ENCODE measurements around the gene UTS2R.

DNA sequence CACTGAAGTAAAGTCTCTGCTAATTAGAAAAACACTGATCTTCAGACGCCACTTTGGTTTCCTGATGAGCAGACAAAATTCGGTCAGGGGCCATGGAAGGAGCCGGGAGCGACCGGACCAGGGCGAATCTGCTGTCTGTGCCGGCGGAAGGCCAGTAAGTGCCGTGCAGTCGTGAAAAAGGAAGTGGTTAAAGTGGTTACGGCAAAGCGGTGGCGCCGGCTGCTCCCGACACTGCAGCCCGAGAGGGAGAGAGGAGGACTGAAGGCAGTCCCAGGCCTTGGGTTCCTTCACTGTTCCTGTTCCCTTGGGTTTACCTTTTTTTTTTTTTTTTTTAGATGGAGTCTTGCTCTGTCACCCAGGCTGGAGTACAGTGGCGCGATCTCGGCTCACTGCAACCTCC lies 29.3 kb downstream of the UTS2R start:
- TF ChIP-seq CTCF (conservative IDR thresholded peaks at IDR 0.05 in 1 of 2, IDR thresholded peaks at IDR 0.05 in 1 of 2; ENCODE audit: extremely low read depth in 1 of 2, insufficient read depth in 1 of 2, low read depth in 1 of 2, low read length in 2 of 2), result no peak
- no peak for TF ChIP-seq EZH2 (IDR thresholded peaks at IDR 0.05; ENCODE audit: borderline replicate concordance, low read length)
